NOMO-1 treated with DMSO at 0.1 percent for 48 hours (cell line): ENCODE data around the gene CD83.
A peak's percentile ranks its signal among the peaks of the same experiment; 100 is the strongest.

Experiments used
- DNase-seq: peaks from one replicate; lab custom pipeline; 2025; ENCODE audit not compliant: unreplicated experiment; lab: John Stamatoyannopoulos, UW

The CD83 gene

GRCh38 chr6:14117158-14118090 is at the start of gene CD83:
TSS of gene CD83 (plus strand) at chr6:14117772. CDS start at chr6:14117812, 40 bp downstream.
- DNase-seq: peak; percentile 83

- peak; percentile 30 for DNase-seq
Observed at GRCh38 chr6:14068133-14068532, 49.4 kb upstream of the CD83 start.

- DNase-seq: no peak
Observed at GRCh38 chr6:14068623-14069022, 48.9 kb upstream of the CD83 start.

GRCh38 chr6:14070457-14070856 is 47.1 kb upstream of the CD83 start:
- no peak for DNase-seq

GRCh38 chr6:14072084-14072483 is 45.5 kb upstream of the CD83 start:
- no peak for DNase-seq

GRCh38 chr6:14073561-14074354 is 43.8 kb upstream of the CD83 start:
- DNase-seq: peak; percentile 23

GRCh38 chr6:14074476-14075094 is 43.0 kb upstream of the CD83 start:
- DNase-seq: no peak

GRCh38 chr6:14075095-14075503 is 42.5 kb upstream of the CD83 start:
- peak; percentile 25 for DNase-seq

GRCh38 chr6:14077193-14077867 is 40.2 kb upstream of the CD83 start:
- DNase-seq: no peak

GRCh38 chr6:14079433-14079832 is 38.1 kb upstream of the CD83 start:
- no peak for DNase-seq

- no peak for DNase-seq
Observed at GRCh38 chr6:14079971-14080370, 37.6 kb upstream of the CD83 start.

- no peak for DNase-seq
Observed at GRCh38 chr6:14081126-14081525, 36.4 kb upstream of the CD83 start.

GRCh38 chr6:14082771-14083170 is 34.8 kb upstream of the CD83 start:
- no peak for DNase-seq

GRCh38 chr6:14083262-14083661 is 34.3 kb upstream of the CD83 start:
- no peak for DNase-seq

GRCh38 chr6:14083751-14084150 is 33.8 kb upstream of the CD83 start:
- DNase-seq: no peak

GRCh38 chr6:14084388-14084787 is 33.2 kb upstream of the CD83 start:
- DNase-seq: no peak

- DNase-seq: no peak
Observed at GRCh38 chr6:14085176-14085787, 32.3 kb upstream of the CD83 start.

GRCh38 chr6:14086701-14087100 is 30.9 kb upstream of the CD83 start:
- DNase-seq: peak; percentile 25

- DNase-seq: no peak
Observed at GRCh38 chr6:14088600-14089192, 28.9 kb upstream of the CD83 start.

GRCh38 chr6:14089224-14089623 is 28.3 kb upstream of the CD83 start:
- DNase-seq: no peak
